ENCODE measurements around the gene TP53I11.

DNA sequence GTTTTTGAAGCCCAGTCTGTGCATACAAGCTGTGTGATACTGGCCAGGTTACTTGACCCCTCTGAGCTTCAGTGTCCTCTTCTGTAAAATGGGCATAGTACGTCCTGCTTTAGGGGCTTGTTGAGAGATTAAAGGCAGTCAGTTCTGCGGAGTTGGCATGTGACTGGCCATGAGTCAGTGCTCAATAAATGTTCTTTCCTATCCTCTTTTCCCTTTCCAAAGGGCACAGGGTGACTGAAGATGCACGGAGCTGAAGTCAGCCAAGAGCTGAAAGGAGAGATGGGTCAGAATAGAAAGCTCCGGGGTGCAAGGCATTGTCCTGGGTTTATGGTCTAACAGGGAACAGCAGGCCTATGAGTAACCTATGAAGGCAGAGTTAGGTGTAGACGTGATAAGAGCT, 48.9 kb downstream of the TP53I11 start:
- TF ChIP-seq, protein P1, sequence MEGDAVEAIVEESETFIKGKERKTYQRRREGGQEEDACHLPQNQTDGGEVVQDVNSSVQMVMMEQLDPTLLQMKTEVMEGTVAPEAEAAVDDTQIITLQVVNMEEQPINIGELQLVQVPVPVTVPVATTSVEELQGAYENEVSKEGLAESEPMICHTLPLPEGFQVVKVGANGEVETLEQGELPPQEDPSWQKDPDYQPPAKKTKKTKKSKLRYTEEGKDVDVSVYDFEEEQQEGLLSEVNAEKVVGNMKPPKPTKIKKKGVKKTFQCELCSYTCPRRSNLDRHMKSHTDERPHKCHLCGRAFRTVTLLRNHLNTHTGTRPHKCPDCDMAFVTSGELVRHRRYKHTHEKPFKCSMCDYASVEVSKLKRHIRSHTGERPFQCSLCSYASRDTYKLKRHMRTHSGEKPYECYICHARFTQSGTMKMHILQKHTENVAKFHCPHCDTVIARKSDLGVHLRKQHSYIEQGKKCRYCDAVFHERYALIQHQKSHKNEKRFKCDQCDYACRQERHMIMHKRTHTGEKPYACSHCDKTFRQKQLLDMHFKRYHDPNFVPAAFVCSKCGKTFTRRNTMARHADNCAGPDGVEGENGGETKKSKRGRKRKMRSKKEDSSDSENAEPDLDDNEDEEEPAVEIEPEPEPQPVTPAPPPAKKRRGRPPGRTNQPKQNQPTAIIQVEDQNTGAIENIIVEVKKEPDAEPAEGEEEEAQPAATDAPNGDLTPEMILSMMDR (IDR thresholded peaks at IDR 0.05 in 4 of 5, conservative IDR thresholded peaks at IDR 0.05 in 1 of 5) = no peak
- TF ChIP-seq POLR2A (IDR thresholded peaks at IDR 0.05) = no peak

All from gastrocnemius medialis (tissue), 4 donors.